IMR-90 (cell line): ENCODE data around the gene ARSB. TPM values are rescaled to one million over a fixed set of nuclear protein-coding genes. Genes with fewer than 3 reads are reported as not detected.

Experiments used
- ATAC-seq: fragments of 200-7000 bp; cut with Tn5 transposase; 2 replicates; pipeline ENCODE4 v1.9.1; 2020; ENCODE audit warnings: low read depth, mild to moderate bottlenecking, moderate library complexity
- BruUV-seq: library from RNA; stranded (reverse); fragments of 400-500 nt; replicated peaks from 2 replicates; lab custom pipeline; 2021; lab: Mats Ljungman, UMichigan
- CTCF ChIA-PET: fragments of 300-600 bp; formaldehyde crosslinking; extraction: SDS; loops from one replicate; lab custom pipeline; 2021; ENCODE audit warnings: antibody characterized with exemption; lab: Yijun Ruan, JAX
- POLR2A ChIA-PET: fragments of 300-600 bp; sonication (Branson Sonifier 250); formaldehyde crosslinking; loops from one replicate; lab custom pipeline; 2022; ENCODE audit warnings: antibody characterized with exemption; ENCODE audit not compliant: unreplicated experiment; lab: Charles Lee
- DNase-seq: peaks from one replicate; pipeline ENCODE4 v3.0.0; 2013
- H2AFZ ChIP-seq: replicated peaks from 2 replicates; pipeline ENCODE3; 2013; ENCODE audit warnings: low read length, mild to moderate bottlenecking; ENCODE audit not compliant: poor library complexity
- H2AK5ac ChIP-seq: 2 replicates; pipeline ENCODE4 v1.6.1; 2013; ENCODE audit warnings: low read depth, low read length, inconsistent platforms
- H2AK9ac ChIP-seq: replicated peaks from 2 replicates; pipeline ENCODE3; 2013; ENCODE audit warnings: mild to moderate bottlenecking, low read depth, low read length, moderate library complexity; ENCODE audit not compliant: poor library complexity
- H2BK120ac ChIP-seq: 2 replicates; pipeline ENCODE4 v1.6.1; 2013; ENCODE audit warnings: low read depth, low read length, inconsistent platforms
- H2BK15ac ChIP-seq: 3 replicates; pipeline ENCODE4 v1.6.1; 2013; ENCODE audit warnings: low read depth, low read length, inconsistent platforms
- H2BK20ac ChIP-seq: 2 replicates; pipeline ENCODE4 v1.6.1; 2013; ENCODE audit warnings: low read depth, mild to moderate bottlenecking, inconsistent platforms, low read length, moderate library complexity
- H2BK5ac ChIP-seq: 2 replicates; pipeline ENCODE4 v1.6.1; 2013; ENCODE audit warnings: mild to moderate bottlenecking, low read depth, low read length, inconsistent platforms; ENCODE audit not compliant: poor library complexity, severe bottlenecking
- H3K14ac ChIP-seq: replicated peaks from 2 replicates; pipeline ENCODE4 v1.6.1; 2013; ENCODE audit warnings: low read depth, low read length, inconsistent platforms
- H3K18ac ChIP-seq: 2 replicates; pipeline ENCODE4 v1.6.1; 2013; ENCODE audit warnings: low read depth, low read length, control low read depth
- H3K23ac ChIP-seq: 2 replicates; pipeline ENCODE4 v1.6.1; 2013; ENCODE audit warnings: low read depth, low read length, inconsistent platforms
- H3K27ac ChIP-seq: 2 replicates; pipeline ENCODE4 v1.5.1; 2013; ENCODE audit warnings: mild to moderate bottlenecking, control low read depth, low read length; ENCODE audit not compliant: insufficient read depth
- H3K27me3 ChIP-seq: 2 replicates; pipeline ENCODE4 v1.6.1; 2013; ENCODE audit warnings: low read length; ENCODE audit not compliant: control insufficient read depth, insufficient read depth
- H3K36me3 ChIP-seq: 2 replicates; pipeline ENCODE4 v1.6.1; 2013; ENCODE audit warnings: low read length, mixed read lengths; ENCODE audit not compliant: control insufficient read depth, insufficient read depth
- H3K4ac ChIP-seq: 2 replicates; pipeline ENCODE4 v1.6.1; 2013; ENCODE audit warnings: low read depth, low read length, inconsistent platforms
- H3K4me1 ChIP-seq: 2 replicates; pipeline ENCODE4 v1.6.1; 2013; ENCODE audit warnings: low read length, mixed read lengths; ENCODE audit not compliant: control insufficient read depth, insufficient read depth
- H3K4me2 ChIP-seq: 2 replicates; pipeline ENCODE4 v1.6.1; 2013; ENCODE audit warnings: low read depth, mild to moderate bottlenecking, control low read depth, low read length, moderate library complexity
- H3K4me3 ChIP-seq: 2 replicates; pipeline ENCODE4 v1.5.1; 2013; ENCODE audit warnings: low read depth, mild to moderate bottlenecking, control low read depth, low read length, moderate library complexity; ENCODE audit not compliant: insufficient read depth
- H3K56ac ChIP-seq: 2 replicates; pipeline ENCODE4 v1.6.1; 2013; ENCODE audit warnings: low read length, inconsistent platforms; ENCODE audit not compliant: insufficient read depth; ENCODE audit errors: extremely low read depth
- H3K79me1 ChIP-seq, 2 experiments: 2 replicates each; pipeline ENCODE4 v1.6.1; 2013; ENCODE audit warnings: low read length in 2 of 2, inconsistent platforms in 1 of 2, low read depth in 1 of 2
- H3K9ac ChIP-seq: 2 replicates; pipeline ENCODE4 v1.6.1; 2013; ENCODE audit warnings: low read depth, low read length, control low read depth
- H3K9me1 ChIP-seq: 2 replicates; pipeline ENCODE4 v1.6.1; 2013; ENCODE audit warnings: low read length, inconsistent platforms; ENCODE audit not compliant: insufficient read depth
- H3K9me3 ChIP-seq: 2 replicates; pipeline ENCODE4 v1.6.1; 2013; ENCODE audit warnings: low read length; ENCODE audit not compliant: control insufficient read depth, insufficient read depth
- H4K20me1 ChIP-seq: 2 replicates; pipeline ENCODE4 v1.6.1; 2013; ENCODE audit warnings: low read length, inconsistent platforms; ENCODE audit not compliant: insufficient read depth
- H4K5ac ChIP-seq: 2 replicates; pipeline ENCODE4 v1.6.1; 2013; ENCODE audit warnings: mild to moderate bottlenecking, low read depth, low read length, control low read depth
- H4K8ac ChIP-seq, 2 experiments: 2 replicates each; pipeline ENCODE4 v1.6.1; 2013; ENCODE audit warnings: low read depth in 2 of 2, low read length in 2 of 2, control low read depth in 1 of 2, inconsistent platforms in 1 of 2
- H4K91ac ChIP-seq: 2 replicates; pipeline ENCODE4 v1.6.1; 2013; ENCODE audit warnings: low read depth, low read length, inconsistent platforms; ENCODE audit not compliant: insufficient read depth
- BHLHE40 ChIP-seq: fragments of 150-350 bp; IDR thresholded peaks from 2 replicates; pipeline ENCODE4 v1.6.1; 2016; ENCODE audit warnings: mild to moderate bottlenecking, low read depth, low read length
- CEBPB ChIP-seq: IDR thresholded peaks from 2 replicates; pipeline ENCODE4 v1.6.1; 2012; ENCODE audit warnings: low read depth, low read length, improper control_type of control experiment
- CHD1 ChIP-seq: IDR thresholded peaks from 2 replicates; pipeline ENCODE4 v1.6.1; 2012; ENCODE audit warnings: low read depth, low read length, improper control_type of control experiment
- FOS ChIP-seq: fragments of 150-350 bp; IDR thresholded peaks from 2 replicates; pipeline ENCODE4 v1.6.1; 2016; ENCODE audit warnings: low read depth, low read length
- MAFK ChIP-seq: IDR thresholded peaks from 2 replicates; pipeline ENCODE4 v1.6.1; 2012; ENCODE audit warnings: low read depth, low read length, improper control_type of control experiment
- MAZ ChIP-seq: IDR thresholded peaks from 2 replicates; pipeline ENCODE4 v1.6.1; 2012; ENCODE audit warnings: low read depth, mild to moderate bottlenecking, low read length, improper control_type of control experiment, moderate library complexity, borderline replicate concordance
- MXI1 ChIP-seq: IDR thresholded peaks from 2 replicates; pipeline ENCODE4 v1.6.1; 2012; ENCODE audit warnings: low read depth, mild to moderate bottlenecking, low read length, moderate library complexity, borderline replicate concordance
- NFE2L2 ChIP-seq: fragments of 150-350 bp; IDR thresholded peaks from 2 replicates; pipeline ENCODE4 v1.6.1; 2016; ENCODE audit warnings: low read depth, mild to moderate bottlenecking, low read length
- POLR2A ChIP-seq: IDR thresholded peaks from 2 replicates; pipeline ENCODE4 v1.6.1; 2012; ENCODE audit warnings: mild to moderate bottlenecking, low read depth, low read length
- RAD21 ChIP-seq: IDR thresholded peaks from 2 replicates; pipeline ENCODE4 v1.6.1; 2012; ENCODE audit warnings: low read length, improper control_type of control experiment
- RCOR1 ChIP-seq: IDR thresholded peaks from 2 replicates; pipeline ENCODE4 v1.6.1; 2012; ENCODE audit warnings: mild to moderate bottlenecking, low read length, improper control_type of control experiment; ENCODE audit not compliant: insufficient replicate concordance
- RFX5 ChIP-seq: IDR thresholded peaks from 2 replicates; pipeline ENCODE4 v1.8.0; 2012; ENCODE audit warnings: low read depth, mild to moderate bottlenecking, low read length, moderate library complexity
- SMC3 ChIP-seq: fragments of 150-350 bp; IDR thresholded peaks from 2 replicates; pipeline ENCODE4 v1.6.1; 2016; ENCODE audit warnings: low read depth, mild to moderate bottlenecking, antibody characterized with exemption, low read length, moderate library complexity
- WGBS, 2 experiments: methylation state at CpG; one replicate each; pipeline versions ENCODE4 v1.1.5 to v1.1.7; 2013; ENCODE audit warnings: missing lambda C conversion rate in 2 of 2; ENCODE audit not compliant: insufficient read length in 1 of 2; ENCODE audit errors: extremely low coverage in 2 of 2; 5-methylcytosine and 5-hydroxymethylcytosine counted together
- dilution Hi-C: fragments of 300-500 bp; cut with HindIII; formaldehyde crosslinking; loops from one replicate; pipeline ENCODE4 v1.14.3; 2018; ENCODE audit warnings: low sequenced_read_pairs; ENCODE audit not compliant: unreplicated experiment
- in situ Hi-C: fragments of 300-500 bp; cut with MboI; formaldehyde crosslinking; loops from 3 replicates; pipeline ENCODE4 v1.14.3; 2019; ENCODE audit warnings: low sequenced_read_pairs, inconsistent platforms, mixed read lengths
- intact Hi-C: fragments of 100-400 bp; cut with micrococcal nuclease; formaldehyde crosslinking; loops from 2 replicates; pipeline ENCODE4 v1.10.0; 2022
- polyA plus RNA-seq, 3 experiments: library from polyadenylated mRNA; depleted of rRNA; stranded (reverse); fragments of >200 nt; gene quantifications; 2 replicates each; pipeline ENCODE4 v1.2.3, GENCODE V29; 2012; ENCODE audit warnings: low replicate concordance in 1 of 3
- total RNA-seq: library from RNA; depleted of rRNA; stranded (reverse); fragments of >200 nt; gene quantifications from 2 replicates; pipeline ENCODE4 v1.2.3, GENCODE V29; 2012
- TF ChIP-seq, protein P1 (sequence below): fragments of 150-350 bp; IDR thresholded peaks from 2 replicates; pipeline ENCODE4 v1.6.1; 2016; ENCODE audit warnings: low read depth, mild to moderate bottlenecking, low read length, moderate library complexity, borderline replicate concordance
- TF ChIP-seq, protein P2 (sequence below): conservative IDR thresholded peaks from 2 replicates; pipeline ENCODE4 v1.5.1; 2012; ENCODE audit warnings: mild to moderate bottlenecking, low read depth, low read length, improper control_type of control experiment
- TF ChIP-seq, protein P3 (sequence below): fragments of 150-350 bp; IDR thresholded peaks from 2 replicates; pipeline ENCODE4 v1.6.1; 2017; ENCODE audit warnings: mild to moderate bottlenecking, antibody characterized with exemption, low read length, low read depth

ARSB gene
- total and polyA plus RNA-seq, 2 of the 4 experiments (the other 2 are of a cell fraction): 16.0 to 16.3 TPM

DNA sequence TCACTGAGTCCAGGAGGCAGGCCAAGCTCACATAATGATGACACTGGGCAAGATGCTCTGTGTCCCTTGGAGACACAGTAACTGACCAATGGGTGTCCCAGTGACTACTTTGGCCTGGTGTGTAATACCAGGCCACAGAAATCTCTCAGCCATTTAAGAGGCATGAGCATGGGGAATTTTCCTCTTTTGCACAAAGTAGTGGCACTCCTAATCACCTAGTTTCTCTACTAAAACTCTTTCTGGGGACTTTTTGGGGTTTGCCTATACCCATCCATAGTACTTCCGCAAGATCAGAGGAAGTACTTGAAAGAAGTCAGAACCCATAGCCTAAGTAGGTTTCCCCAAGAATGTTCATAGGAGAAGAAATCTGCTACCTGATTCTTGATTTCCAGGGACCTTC, 161.9 kb downstream of the ARSB start:
- H3K9ac ChIP-seq: no peak overlapping the region
- H3K9me3 ChIP-seq: no peaks in the 10 kb centered on the region
- H3K79me1 ChIP-seq: no peaks in the 10 kb centered on the region
- no peak overlapping the region for H3K14ac ChIP-seq
- no peak overlapping the region for H4K5ac ChIP-seq
- dilution Hi-C loops: no loop called here
- H2BK20ac ChIP-seq: no peak overlapping the region
- ChIA-PET POLR2A (no interaction called here), CTCF (interaction anchor here (1.0 kb wide), 1 partner anchor 19 kb away, joined by 3 read pairs; no protein-coding TSS in a partner anchor)
- H3K4me1 ChIP-seq: peaks cover 6% of the 10 kb centered on the region; the same call in 1 of the 2 replicates
- no TSS peak for BruUV-seq
- no peak overlapping the region for H2BK5ac ChIP-seq
- no peak overlapping the region for H3K4me3 ChIP-seq
- no peak overlapping the region for H4K91ac ChIP-seq
- H4K8ac ChIP-seq: no peak overlapping the region
- no peak overlapping the region for H2AK5ac ChIP-seq
- no peak overlapping the region for H2AFZ ChIP-seq
- H2BK15ac ChIP-seq: no peak overlapping the region
- ATAC-seq (no peak), DNase-seq (no peak)
- H3K4ac ChIP-seq: no peak overlapping the region
- no peak overlapping the region for H3K23ac ChIP-seq
- no peak overlapping the region for H3K4me2 ChIP-seq
- no CpG with 5 or more reads among the region's 1 CpG for WGBS, 2 experiments
- no peaks in the 10 kb centered on the region for H3K9me1 ChIP-seq
- no peaks in the 10 kb centered on the region for H4K20me1 ChIP-seq
- H3K18ac ChIP-seq: no peak overlapping the region
- H3K36me3 ChIP-seq: no peaks in the 10 kb centered on the region
- TF ChIP-seq RAD21 (no peak), RFX5 (no peak), POLR2A (no peak), CHD1 (no peak), MAZ (no peak), BHLHE40 (no peak), FOS (no peak), MAFK (no peak), RCOR1 (no peak), MXI1 (no peak), CEBPB (no peak), NFE2L2 (no peak), SMC3 (no peak)
- TF ChIP-seq, protein P1, sequence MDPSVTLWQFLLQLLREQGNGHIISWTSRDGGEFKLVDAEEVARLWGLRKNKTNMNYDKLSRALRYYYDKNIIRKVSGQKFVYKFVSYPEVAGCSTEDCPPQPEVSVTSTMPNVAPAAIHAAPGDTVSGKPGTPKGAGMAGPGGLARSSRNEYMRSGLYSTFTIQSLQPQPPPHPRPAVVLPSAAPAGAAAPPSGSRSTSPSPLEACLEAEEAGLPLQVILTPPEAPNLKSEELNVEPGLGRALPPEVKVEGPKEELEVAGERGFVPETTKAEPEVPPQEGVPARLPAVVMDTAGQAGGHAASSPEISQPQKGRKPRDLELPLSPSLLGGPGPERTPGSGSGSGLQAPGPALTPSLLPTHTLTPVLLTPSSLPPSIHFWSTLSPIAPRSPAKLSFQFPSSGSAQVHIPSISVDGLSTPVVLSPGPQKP: no peak
- TF ChIP-seq, protein P2, sequence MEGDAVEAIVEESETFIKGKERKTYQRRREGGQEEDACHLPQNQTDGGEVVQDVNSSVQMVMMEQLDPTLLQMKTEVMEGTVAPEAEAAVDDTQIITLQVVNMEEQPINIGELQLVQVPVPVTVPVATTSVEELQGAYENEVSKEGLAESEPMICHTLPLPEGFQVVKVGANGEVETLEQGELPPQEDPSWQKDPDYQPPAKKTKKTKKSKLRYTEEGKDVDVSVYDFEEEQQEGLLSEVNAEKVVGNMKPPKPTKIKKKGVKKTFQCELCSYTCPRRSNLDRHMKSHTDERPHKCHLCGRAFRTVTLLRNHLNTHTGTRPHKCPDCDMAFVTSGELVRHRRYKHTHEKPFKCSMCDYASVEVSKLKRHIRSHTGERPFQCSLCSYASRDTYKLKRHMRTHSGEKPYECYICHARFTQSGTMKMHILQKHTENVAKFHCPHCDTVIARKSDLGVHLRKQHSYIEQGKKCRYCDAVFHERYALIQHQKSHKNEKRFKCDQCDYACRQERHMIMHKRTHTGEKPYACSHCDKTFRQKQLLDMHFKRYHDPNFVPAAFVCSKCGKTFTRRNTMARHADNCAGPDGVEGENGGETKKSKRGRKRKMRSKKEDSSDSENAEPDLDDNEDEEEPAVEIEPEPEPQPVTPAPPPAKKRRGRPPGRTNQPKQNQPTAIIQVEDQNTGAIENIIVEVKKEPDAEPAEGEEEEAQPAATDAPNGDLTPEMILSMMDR: no peak
- TF ChIP-seq, protein P3, sequence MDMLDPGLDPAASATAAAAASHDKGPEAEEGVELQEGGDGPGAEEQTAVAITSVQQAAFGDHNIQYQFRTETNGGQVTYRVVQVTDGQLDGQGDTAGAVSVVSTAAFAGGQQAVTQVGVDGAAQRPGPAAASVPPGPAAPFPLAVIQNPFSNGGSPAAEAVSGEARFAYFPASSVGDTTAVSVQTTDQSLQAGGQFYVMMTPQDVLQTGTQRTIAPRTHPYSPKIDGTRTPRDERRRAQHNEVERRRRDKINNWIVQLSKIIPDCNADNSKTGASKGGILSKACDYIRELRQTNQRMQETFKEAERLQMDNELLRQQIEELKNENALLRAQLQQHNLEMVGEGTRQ: no peak
- no peak overlapping the region for H3K27ac ChIP-seq
- in situ Hi-C loops: no loop called here
- H3K27me3 ChIP-seq: no peaks in the 10 kb centered on the region
- H2AK9ac ChIP-seq: no peak overlapping the region
- H2BK120ac ChIP-seq: no peak overlapping the region
- H3K56ac ChIP-seq: no peak overlapping the region
- intact Hi-C loops: no loop called here
